SU-DHL-6 (cell line): ENCODE data around the gene SIX3.

Experiments
- CTCF ChIP-seq: fragments of 200-600 bp; sonication (generic); IDR thresholded peaks from one replicate; pipeline ENCODE4 v1.5.1; 2017; ENCODE audit warnings: antibody characterized with exemption, mild to moderate bottlenecking, low read length, moderate library complexity; ENCODE audit not compliant: insufficient read depth, poor library complexity, severe bottlenecking
- EZH2phosphoT487 ChIP-seq: fragments of 200-600 bp; sonication (generic), shearing (Covaris generic); conservative IDR thresholded peaks from 2 replicates; pipeline ENCODE4 v1.6.1; 2018; ENCODE audit warnings: mild to moderate bottlenecking, antibody characterized with exemption, low read length, moderate library complexity, mixed read lengths

DNA sequence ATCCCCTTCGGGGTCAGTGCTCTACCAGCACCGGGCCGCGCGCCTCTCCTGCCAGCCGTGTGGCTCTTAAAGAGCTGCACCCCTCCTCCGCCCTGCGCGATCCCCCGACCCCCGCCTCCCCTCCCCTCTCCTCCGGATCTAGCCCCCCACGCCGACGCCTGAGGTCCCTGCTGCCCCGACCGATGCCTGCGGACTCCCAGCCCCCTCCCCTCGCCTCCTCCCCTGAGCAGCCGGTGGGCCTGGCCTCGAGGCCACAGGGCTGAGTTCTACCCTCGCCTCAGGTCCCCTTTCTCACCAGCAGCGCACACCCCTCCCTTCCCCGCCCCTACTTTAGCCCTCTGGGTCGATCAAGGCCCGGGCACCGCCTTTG is 5.8 kb upstream of the SIX3 start:
- TF ChIP-seq CTCF (no peak), EZH2phosphoT487 (no peak)
